ENCODE data around the gene BMP7.

DNA sequence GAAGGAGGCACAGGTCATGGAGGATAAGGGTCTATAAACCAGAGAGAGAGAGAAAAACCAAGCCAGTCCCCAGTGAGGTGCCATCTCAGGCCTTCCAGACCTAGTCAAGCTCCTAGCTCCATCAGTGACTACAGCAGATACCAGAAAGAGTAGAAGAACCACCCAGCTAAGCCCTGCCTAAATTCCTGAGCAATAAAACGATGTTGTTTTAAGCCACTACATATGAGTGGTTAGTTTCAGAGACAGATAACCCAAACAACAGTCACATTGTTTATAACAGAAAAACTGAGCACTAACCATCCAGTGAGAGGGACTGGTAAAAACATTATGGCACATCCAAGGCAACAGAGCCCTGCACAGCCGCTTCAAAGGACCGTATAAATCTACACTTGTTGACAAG lies 59.2 kb downstream of the BMP7 start:
- no peak for TF ChIP-seq POLR2AphosphoS5 (IDR thresholded peaks at IDR 0.05)
- no peak for TF ChIP-seq POLR2A (IDR thresholded peaks at IDR 0.05; ENCODE audit: low read depth)
